GM21360 (cell line): Measurements from ENCODE around the gene RPS4Y2.

Experiments used
- ATAC-seq: cut with Tn5 transposase; IDR thresholded peaks from one replicate; pipeline ENCODE4 v1.9.1; 2021; ENCODE audit warnings: mild to moderate bottlenecking, moderate library complexity; ENCODE audit not compliant: unreplicated experiment

Gene RPS4Y2

DNA sequence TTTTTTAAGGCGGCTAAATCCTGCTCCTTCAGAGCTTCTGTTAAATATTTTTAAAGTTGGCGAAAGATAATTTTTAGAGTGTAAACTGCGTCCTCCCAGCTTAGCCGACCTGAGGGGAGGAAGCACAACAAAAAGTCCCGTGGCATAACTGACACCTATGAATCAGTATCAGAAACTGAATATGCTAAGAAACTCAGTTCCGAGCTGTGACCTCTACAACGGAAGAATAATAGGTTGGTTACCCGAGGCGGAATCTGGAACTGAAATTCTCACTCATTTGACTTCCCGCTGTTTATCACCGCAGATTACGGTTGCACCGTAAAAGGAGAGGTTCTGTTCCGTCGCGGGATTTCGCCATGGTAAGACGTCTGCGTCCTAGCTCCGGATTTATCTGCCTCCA lies at the start of gene RPS4Y2:
TSS of gene RPS4Y2 (plus strand) at position 301 of the 400 bp plus-strand sequence. CDS start at position 357, 56 bp downstream.
- ATAC-seq: no peak

DNA sequence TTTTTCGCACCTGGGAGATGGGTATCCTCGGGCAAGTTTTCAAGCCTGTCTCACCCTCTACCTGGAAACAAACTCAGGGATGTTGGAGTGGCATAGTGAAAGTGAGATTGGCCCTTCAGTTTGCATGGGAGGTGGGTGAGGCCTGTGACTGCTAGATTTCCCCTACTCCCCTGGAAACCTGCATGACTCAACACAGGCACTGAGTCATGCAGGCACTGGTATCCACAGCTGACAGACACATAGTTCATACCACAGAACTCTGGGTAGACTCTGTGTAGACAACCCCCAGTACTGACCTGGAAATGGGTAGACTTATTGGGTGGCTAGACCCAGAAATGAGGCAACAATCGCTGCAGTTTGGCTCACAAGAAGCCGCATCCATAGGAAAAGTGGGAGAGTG lies 41.5 kb upstream of the RPS4Y2 start:
- ATAC-seq: no peak

DNA sequence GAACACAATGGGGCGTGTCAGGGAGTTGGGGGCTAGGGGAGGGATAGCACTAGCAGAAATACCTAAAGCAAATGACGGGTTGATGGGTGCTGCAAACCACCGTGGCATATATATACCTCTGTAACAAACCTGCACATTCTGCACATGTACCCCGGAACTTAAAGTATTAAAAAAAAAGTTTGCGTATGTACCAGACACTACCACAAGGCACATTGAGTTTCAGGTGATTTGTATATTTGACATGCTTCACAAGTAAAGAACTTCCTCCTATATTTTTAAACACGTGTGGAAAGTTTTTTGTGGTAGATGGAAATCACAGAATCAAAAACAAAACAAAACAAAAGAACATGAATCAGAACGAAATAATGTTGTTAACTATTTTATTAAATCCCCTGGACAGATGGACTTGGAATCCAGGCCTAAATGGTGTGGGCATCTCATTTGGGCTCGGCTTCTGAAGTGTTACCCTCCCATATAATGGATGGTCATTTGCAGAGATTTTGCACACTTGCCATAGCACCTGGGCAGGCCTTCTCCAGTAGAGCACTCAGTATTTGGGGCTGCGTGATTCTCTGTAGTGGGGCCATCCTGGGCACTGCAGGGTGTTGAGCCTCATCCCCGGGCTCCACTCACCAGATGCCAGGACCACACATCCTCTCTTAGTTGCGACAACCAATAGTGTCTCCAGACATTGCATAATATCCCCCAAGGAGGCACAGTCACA lies 29.6 kb upstream of the RPS4Y2 start:
- ATAC-seq: no peak

DNA sequence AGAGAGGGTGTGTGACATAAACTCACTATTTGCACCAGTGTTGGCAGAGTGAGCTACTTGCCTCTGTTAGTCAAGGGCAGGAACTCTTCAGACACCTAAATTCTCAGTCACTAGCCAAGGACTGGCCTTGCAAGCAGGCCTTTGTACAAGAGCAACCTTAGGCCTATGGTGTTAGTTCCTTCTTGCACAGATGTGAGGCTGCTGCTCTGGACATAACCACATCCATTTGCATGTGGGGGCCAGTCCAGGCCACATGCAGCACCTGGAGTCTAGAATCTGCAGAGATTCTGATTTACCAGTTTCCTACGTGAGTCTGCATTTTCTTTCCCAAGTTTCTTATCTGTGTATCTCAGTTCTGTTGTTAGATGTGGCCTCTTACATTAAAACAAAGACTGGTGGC lies 20.7 kb upstream of the RPS4Y2 start:
- no peak for ATAC-seq

DNA sequence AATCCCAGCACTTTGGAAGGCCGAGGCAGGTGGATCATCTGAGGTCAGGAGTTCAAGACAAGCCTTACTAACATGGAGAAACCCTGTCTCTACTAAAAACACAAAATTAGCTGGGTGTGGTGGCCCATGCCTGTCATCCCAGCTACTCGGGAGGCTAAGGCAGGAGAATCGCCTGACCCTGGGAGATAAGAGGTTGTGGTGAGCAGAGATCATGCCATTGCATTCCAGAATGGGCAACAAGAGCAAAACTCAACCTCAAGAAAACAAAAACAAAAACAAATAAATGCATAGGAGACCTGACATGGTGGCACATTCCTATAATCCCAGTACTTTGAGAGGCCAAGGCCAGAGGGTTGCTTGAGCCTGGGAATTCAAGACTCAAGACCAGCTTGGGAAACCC lies 16.1 kb upstream of the RPS4Y2 start:
- no peak for ATAC-seq

DNA sequence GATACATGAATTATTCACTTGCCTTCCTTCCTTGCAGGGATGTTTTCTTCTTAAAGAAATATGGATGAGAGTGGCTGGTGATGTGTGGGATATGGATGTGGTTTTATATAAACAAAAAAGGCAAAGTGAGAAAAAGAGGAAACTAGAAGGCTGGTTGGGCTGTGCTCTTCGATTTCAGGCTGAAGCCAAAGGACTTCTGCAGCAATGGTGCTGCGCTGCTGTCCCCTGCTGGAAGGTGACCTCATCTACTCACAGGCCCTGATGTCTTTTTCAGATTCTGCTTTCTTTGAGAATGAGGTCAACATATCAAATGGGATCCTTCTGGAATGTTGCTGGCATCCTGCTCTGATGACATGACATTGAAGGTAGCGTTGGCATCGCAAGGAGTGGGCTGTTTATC lies 15.3 kb upstream of the RPS4Y2 start:
- ATAC-seq: no peak

DNA sequence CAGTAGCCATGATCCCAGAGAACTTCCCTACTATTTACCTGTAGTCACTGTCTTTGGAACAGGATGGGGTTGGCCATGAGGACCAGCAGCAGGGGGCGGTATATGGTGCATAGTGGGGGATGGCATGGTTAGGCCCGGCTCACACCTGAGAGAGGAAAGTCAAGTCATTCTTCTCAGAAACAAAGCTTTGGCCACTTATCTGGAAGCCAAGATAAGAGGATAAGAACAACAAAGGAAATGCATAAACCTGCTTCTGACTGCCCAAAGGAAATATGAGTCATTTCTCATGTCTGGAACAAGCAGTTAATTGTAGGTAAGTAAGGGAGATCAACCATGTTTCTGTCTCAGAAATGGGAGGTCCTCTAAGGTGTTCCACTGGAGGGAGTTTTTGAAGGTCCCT lies 10.8 kb upstream of the RPS4Y2 start:
- ATAC-seq: no peak

DNA sequence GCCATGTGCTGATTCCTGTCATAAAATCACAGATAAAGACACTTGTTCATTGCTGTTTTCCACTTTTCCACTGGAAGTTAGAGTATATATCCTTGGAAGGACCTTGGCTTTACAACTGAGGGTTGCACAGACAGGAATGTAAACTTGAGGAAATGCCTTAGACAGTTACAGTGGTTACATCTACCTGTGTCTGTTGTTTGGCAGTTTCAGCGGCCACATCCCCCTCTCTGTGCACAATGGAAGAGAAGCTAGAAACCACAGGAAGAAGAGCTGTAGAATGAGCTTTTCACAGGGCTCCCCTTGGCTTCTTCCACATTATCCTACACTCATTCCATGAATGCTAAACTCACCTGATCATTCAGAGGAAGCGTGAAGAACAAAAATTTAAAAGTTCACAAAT lies 9.0 kb upstream of the RPS4Y2 start:
- no peak for ATAC-seq

DNA sequence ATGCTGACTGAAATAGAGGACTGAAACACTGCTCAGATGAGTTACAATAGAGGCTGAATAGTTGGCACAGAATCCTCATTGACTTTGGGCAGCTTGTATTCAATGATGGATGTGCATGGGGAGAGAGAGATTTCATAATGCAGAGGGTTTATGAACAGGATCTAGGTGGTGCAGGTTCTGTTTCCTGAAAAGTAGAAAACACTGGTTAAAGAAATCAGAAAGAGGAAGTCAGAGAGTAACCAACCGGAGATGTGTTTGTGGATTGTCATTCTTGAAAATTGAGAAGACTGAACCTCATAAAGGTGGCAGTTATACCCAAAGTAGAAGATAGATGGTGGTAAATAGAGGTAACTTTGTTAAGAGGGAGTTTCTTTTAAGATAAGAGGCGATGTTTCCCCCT lies 8.0 kb downstream of the RPS4Y2 start:
- ATAC-seq: no peak

DNA sequence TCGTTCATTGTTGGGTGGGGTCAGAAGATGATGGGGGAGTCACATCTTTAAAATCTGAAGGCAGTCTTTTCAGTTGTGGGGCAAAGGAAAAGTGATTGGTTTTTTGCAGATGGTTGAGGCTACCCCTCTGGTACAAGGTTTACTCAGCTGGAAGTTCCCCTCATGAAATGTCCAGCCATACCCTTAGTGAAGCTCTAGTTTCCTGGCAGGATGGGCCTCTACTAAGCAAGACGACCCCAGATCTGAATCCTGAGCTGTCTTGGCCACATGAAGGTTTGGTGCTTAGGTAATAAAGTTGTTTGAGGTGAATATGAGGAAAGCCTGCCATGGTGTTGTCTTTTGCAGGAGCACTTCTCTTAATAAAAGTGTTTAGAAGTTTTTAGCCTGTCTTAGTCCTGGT lies 9.2 kb downstream of the RPS4Y2 start:
- no peak for ATAC-seq

DNA sequence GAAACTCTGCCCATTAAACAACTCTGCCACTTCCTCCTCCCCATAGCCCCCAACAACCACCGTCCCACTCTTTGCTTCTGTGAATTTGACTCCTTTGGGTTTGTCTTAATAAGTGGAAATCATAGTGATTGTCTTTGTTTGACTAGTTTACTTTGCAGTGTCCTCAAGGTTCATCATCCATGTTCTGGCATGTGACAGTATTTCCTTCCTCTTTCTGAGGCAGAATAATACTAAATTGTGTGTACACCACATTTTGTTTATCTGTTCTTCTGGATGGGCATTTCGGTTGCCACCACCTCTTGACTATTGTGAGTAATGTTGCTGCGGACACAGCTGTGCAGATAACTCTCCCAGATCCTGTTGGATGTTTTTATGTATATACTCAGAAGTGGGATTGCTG lies 14.8 kb downstream of the RPS4Y2 start:
- ATAC-seq: no peak

DNA sequence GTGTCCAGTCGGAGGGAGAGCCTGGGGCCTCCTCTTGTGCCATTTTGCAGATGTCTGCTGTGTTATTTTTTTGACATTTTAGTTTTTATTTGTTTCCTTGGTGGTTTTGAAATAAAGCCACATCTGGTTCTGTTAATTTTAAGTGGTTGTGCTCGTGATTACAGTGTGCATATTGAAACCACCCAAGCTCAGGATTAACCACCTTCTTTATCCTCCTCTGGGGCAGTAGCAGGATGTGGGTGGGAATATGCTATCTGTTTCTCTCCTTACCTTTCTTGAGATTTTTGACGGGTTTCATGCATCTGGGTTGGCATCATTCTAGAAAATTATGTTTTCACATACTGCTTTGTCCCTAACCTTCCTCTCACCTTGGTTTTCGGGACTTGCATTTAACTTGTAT lies 20.2 kb downstream of the RPS4Y2 start:
- no peak for ATAC-seq

DNA sequence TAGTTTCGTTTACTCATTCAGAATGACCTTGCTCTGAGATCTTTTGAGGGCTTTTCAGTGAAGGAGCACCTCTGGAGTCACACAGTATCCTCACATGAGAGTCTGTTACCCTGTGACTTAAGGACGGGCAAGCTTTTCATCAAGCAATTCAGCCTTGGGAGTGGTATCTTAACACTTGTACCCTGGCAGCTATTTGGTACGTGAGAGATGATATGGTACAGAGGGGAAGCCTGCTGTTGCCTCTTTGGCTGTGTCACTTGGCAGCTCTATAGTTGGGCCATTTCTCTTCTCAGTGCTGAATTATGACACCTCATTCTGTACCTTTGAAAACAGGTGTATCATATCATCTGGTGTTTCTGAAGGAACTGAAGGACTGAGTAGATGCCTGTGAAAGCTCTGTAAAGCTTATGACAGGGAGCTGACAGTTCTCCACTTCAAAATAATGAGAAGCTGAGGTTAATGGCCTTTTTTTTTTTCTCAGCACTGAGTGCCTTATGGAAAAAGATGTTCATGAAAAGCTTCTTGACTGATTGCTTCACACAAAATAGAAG lies 24.3 kb downstream of the RPS4Y2 start:
- ATAC-seq: no peak

DNA sequence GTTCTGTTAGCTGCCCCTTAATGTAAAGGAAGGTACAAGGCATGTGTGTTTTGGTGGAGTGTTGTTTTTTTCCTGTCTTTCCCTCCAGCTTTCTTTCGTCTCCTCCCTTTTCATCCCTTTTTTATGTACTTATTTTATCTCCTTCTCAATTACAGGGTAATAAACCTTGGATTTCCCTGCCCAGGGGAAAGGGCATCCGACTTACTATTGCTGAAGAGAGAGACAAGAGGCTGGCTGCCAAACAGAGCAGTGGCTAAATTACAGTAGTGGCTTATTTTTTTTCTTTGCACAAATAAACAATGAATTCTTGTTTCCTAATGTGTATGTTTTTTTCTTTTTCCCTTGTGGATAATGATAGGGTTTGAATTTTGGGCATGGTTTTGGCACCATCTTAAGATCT lies 24.9 kb downstream of the RPS4Y2 start:
- ATAC-seq: no peak

DNA sequence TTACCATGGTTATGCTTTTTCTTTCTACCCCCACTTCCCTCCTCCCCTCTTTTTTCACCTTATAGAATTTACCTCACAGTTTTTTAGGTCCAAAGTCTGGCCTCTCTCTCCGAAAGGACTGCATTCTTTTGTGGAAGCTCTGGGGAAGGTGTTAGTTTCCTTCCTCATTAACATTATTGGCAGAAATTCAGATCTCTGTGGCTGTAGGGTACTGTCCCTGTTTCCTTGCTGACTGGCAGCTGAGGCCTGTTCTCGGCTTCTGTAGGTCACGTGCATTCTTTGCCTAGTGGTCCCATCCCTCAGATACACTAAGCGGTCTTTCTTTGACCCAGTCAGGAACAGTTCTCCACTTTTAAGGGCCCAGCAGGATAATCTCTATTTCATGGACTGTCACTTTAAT lies 25.5 kb downstream of the RPS4Y2 start:
- ATAC-seq: no peak

DNA sequence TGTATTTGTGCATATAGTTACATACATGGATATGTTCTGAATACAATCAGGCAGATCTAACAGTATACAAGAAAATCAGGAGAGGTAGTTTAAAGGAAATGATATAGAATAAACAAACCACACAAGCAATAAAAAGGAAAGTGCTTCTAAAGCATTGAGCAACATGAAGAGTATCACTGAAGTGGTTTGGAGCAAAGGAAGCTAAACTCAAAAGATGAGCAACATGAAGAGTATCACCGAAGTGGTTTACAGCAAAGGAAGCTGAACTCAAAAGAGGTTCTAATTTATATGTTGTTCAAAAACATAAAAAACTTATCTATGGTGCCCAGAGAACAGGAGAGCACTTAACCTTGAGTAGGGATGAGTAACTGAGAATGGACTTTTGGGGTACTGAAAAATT lies 29.1 kb downstream of the RPS4Y2 start:
- no peak for ATAC-seq

DNA sequence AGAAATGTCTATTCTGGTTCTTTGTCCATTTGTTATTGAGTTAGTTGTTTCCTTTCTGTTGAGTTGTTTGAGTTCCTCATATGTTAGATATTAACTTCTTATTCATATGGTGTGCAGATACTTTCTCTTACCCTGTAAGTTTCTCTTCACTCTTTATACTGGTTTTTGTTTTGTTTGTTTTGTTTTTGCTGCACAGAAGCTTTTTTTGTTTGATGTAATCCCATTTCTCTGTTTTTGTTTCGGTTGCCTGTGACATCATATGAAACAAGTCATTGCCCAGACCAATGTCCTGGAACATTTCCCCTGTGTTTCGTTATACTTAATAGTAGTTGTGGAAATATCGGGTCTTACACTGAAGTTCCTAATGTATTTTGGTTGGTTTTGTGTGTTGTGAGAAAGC lies 31.2 kb downstream of the RPS4Y2 start:
- no peak for ATAC-seq

DNA sequence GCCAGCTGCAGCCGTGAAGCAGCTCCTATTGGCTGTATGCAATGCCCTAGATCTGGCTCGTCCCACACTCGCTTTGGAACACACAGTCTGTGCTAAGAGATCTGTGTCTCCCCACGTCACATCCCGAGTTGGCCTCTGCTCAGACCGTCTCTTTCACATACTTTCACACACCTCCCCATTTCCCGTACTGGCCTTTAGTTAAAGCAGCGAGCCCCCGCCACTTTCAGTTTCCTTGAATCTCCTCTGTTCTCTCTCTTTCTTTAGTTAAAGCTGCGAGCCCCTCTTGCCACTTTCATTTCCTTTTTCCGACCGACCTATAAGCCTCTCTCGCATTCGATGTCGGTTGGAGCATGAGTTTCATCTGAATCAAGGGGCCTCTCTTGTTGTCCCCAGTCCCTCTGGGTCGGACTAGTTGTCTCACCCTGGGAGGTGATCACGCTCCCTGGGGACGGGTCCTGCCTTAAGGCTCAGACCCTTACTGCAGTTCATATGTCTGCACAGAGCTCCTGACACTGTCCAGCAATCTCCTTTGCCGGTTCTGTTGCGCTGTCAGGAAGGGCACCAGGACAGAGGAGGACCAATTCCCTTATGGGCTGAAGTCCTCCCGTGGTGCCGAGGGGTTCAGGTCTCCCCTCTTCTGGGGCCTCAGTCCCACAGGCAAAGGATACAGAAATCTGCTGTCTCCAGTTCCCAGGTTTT lies 42.6 kb downstream of the RPS4Y2 start:
- ATAC-seq: no peak

DNA sequence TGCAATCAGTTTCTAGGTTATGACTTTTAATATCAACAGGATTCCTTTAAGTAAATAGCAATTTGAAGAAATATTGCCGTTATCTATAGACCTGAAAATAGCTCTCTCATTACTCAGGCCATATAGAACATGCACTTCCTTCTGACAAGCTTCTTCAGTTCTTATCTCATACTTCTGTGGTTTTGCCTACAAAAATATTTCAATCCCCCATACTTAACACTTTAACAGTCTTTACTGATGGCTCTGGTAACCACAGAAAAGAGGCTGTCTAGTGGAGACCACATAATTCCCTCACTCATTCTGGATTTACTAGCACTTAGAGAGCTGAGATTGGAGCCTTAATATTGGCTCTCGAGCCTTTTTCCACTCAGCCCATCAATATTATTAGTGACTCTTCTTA lies 46.8 kb downstream of the RPS4Y2 start:
- ATAC-seq: no peak

DNA sequence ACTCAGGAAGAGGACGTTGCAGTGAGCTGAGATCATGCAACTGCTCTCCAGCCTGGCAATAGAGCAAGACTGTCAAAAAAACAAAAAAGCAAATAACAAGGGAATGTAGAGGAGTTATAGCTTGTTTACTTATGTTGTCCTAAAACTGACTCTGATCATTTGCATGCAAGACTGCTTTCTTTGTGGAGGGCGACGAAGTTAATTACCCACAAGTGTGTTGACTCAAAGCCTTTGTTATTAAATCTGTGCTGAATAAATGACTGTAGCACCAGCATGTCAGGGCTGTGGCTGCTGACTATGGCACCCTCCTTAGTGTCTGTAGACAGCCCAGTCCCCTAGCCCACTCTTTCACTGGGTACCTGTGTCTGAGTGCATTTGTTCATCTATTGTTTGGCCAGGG lies 50.3 kb downstream of the RPS4Y2 start:
- no peak for ATAC-seq

DNA sequence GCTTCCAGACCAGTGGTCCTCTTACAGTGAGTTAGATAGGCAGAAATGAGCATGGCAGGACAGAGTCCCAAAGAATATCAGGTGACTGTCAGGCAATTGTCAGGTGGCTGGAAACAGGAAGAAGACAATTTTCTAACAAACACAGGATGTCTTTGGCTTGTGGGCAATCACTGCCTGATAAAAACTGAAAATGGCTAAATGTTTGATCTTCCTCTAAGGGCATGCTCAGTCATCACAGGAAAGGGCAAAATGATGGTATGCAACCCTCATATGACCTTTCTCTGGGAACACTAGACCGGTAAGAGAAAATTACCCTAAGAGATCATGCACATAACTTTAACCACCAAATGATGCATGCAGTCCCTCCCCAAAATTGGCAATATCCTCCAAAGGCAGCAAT lies 57.6 kb downstream of the RPS4Y2 start:
- ATAC-seq: no peak

DNA sequence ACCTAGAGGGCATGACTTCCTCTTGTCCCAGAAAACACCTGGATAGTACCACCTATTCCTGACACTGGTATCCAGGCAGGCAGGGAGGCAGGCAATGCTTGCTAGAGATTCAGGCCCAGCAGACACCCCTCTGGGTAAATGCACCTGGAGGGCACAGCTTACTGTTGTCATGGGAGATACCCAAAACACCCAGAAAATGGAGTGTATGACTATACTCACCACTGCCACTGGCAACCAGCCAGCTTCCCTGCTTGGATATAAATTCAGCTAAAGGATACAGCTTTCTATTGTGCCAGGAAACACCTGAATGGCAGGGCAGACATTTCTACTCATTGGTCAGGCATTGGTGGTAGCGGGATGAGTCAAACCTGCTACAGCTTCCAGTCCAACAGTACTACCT lies 58.9 kb downstream of the RPS4Y2 start:
- ATAC-seq: no peak
